Neural cell (in vitro differentiated cells): ENCODE measurements around the gene CFI. TPM values are rescaled to one million over a fixed set of nuclear protein-coding genes. Genes with fewer than 3 reads are reported as not detected.

ENCODE experiments used
- H2AFZ ChIP-seq: fragments of 200-600, 300-800 bp; sonication (generic), shearing (Covaris generic); 2 replicates; pipeline ENCODE4 v1.6.0; 2014; ENCODE audit warnings: low read depth, mild to moderate bottlenecking, antibody characterized with exemption, low read length, moderate library complexity
- H3F3A ChIP-seq: fragments of 200-600 bp; shearing (Covaris generic); 2 replicates; pipeline ENCODE4 v1.6.1; 2016; ENCODE audit warnings: mild to moderate bottlenecking, moderate library complexity, mixed read lengths, antibody characterized with exemption, low read length; ENCODE audit not compliant: insufficient read depth, poor library complexity, severe bottlenecking
- H3K27ac ChIP-seq: fragments of 200-600, 300-800 bp; sonication (generic), shearing (Covaris generic); 2 replicates; pipeline ENCODE4 v1.5.1; 2014; ENCODE audit warnings: mild to moderate bottlenecking, low read length, moderate library complexity
- H3K27me3 ChIP-seq: fragments of 300-800, 200-600 bp; sonication (generic), shearing (Covaris generic); 2 replicates; pipeline ENCODE4 v1.6.0; 2014; ENCODE audit warnings: mild to moderate bottlenecking, low read depth, low read length, moderate library complexity; ENCODE audit not compliant: insufficient read depth
- H3K36me3 ChIP-seq: fragments of 300-800, 200-600 bp; sonication (generic), shearing (Covaris generic); 2 replicates; pipeline ENCODE4 v1.5.1; 2014; ENCODE audit warnings: mild to moderate bottlenecking, antibody characterized with exemption, low read length, moderate library complexity; ENCODE audit not compliant: insufficient read depth
- H3K4me2 ChIP-seq: fragments of 300-800, 200-600 bp; sonication (generic), shearing (Covaris generic); 2 replicates; pipeline ENCODE4 v1.6.0; 2014; ENCODE audit warnings: mild to moderate bottlenecking, low read length
- H3K4me3 ChIP-seq: fragments of 300-800, 200-600 bp; sonication (generic), shearing (Covaris generic); 2 replicates; pipeline ENCODE4 v1.5.1; 2014; ENCODE audit warnings: mild to moderate bottlenecking, low read length, moderate library complexity
- H3K79me2 ChIP-seq: fragments of 200-600 bp; shearing (Covaris generic); replicated peaks from 2 replicates; pipeline ENCODE4 v1.6.0; 2014; ENCODE audit warnings: mild to moderate bottlenecking, low read length, moderate library complexity; ENCODE audit not compliant: insufficient read depth
- H3K9ac ChIP-seq: fragments of 300-800, 200-600 bp; sonication (generic), shearing (Covaris generic); 2 replicates; pipeline ENCODE4 v1.6.1; 2016; ENCODE audit warnings: mild to moderate bottlenecking, low read length, mixed read lengths
- H3K9me2 ChIP-seq: fragments of 200-600 bp; shearing (Covaris generic); 2 replicates; pipeline ENCODE4 v1.6.1; 2016; ENCODE audit warnings: mild to moderate bottlenecking, low read length, mixed read lengths; ENCODE audit not compliant: insufficient read depth
- H3K9me3 ChIP-seq: fragments of 200-600, 300-800 bp; sonication (generic), shearing (Covaris generic); 2 replicates; pipeline ENCODE4 v1.6.1; 2016; ENCODE audit warnings: mild to moderate bottlenecking, mixed run types, low read length, moderate library complexity, mixed read lengths
- H4K20me1 ChIP-seq: fragments of 200-600 bp; shearing (Covaris generic); 2 replicates; pipeline ENCODE4 v1.6.1; 2016; ENCODE audit warnings: mild to moderate bottlenecking, mixed run types; ENCODE audit not compliant: insufficient read depth
- CTCF ChIP-seq: fragments of 450-650 bp; IDR thresholded peaks from 2 replicates; pipeline ENCODE4 v1.5.1; 2014; ENCODE audit warnings: antibody characterized with exemption, mild to moderate bottlenecking, moderate library complexity; ENCODE audit not compliant: poor library complexity, severe bottlenecking
- EP300 ChIP-seq: fragments of 450-650 bp; conservative IDR thresholded peaks from 2 replicates; pipeline ENCODE4 v1.6.1; 2014; ENCODE audit warnings: antibody characterized with exemption, mild to moderate bottlenecking, moderate library complexity; ENCODE audit not compliant: poor library complexity, severe bottlenecking
- EZH2 ChIP-seq: fragments of 200-600, 300-800 bp; shearing (Covaris generic), sonication (generic); IDR thresholded peaks from 2 replicates; pipeline ENCODE4 v1.6.1; 2014; ENCODE audit warnings: antibody characterized with exemption, low read length, borderline replicate concordance, mild to moderate bottlenecking; ENCODE audit not compliant: insufficient read depth, poor library complexity, severe bottlenecking
- MXI1 ChIP-seq: fragments of 450-650 bp; conservative IDR thresholded peaks from 2 replicates; pipeline ENCODE4 v1.6.1; 2014; ENCODE audit warnings: antibody characterized with exemption, mild to moderate bottlenecking; ENCODE audit not compliant: poor library complexity, severe bottlenecking
- POLR2AphosphoS5 ChIP-seq: IDR thresholded peaks from 2 replicates; pipeline ENCODE4 v1.6.1; 2012
- RAD21 ChIP-seq: fragments of 450-650 bp; conservative IDR thresholded peaks from 2 replicates; pipeline ENCODE4 v1.6.1; 2014; ENCODE audit warnings: antibody characterized with exemption, mild to moderate bottlenecking, moderate library complexity
- REST ChIP-seq: IDR thresholded peaks from 2 replicates; pipeline ENCODE4 v1.6.1; 2012; ENCODE audit warnings: borderline replicate concordance
- SMC3 ChIP-seq: fragments of 450-650 bp; conservative IDR thresholded peaks from 2 replicates; pipeline ENCODE4 v1.6.1; 2014; ENCODE audit warnings: antibody characterized with exemption, mild to moderate bottlenecking, moderate library complexity; ENCODE audit not compliant: poor library complexity
- TAF1 ChIP-seq: IDR thresholded peaks from 2 replicates; pipeline ENCODE4 v1.6.1; 2012; ENCODE audit warnings: low read depth
- polyA plus RNA-seq: library from polyadenylated mRNA; depleted of rRNA; stranded (reverse); fragments of >200 nt; gene quantifications from 2 replicates; pipeline ENCODE4 v1.2.3, GENCODE V29; 2014

CFI gene
- polyA plus RNA-seq, 1 donor from 2014 or later = not detected

GRCh38 chr4:109820563-109820962, 18.8 kb upstream of the CFI start:
- Histone ChIP-seq H3K79me2 (peaks cover 21% of the 10 kb centered on the region), H3K4me3 (no peak overlapping the region), H3K9ac (no peak overlapping the region), H3K27ac (no peak overlapping the region), H3K9me2 (no peaks in the 10 kb centered on the region), H3K36me3 (peaks cover 6% of the 10 kb centered on the region), H3K9me3 (no peaks in the 10 kb centered on the region), H4K20me1 (no peaks in the 10 kb centered on the region), H2AFZ (no peak overlapping the region), H3F3A (no peaks in the 10 kb centered on the region), H3K4me2 (no peak overlapping the region), H3K27me3 (no peaks in the 10 kb centered on the region)
- TF ChIP-seq POLR2AphosphoS5 = no peak
- TF ChIP-seq EP300 = no peak
- no peak for TF ChIP-seq RAD21
- TF ChIP-seq CTCF = no peak
- TF ChIP-seq REST = no peak
- no peak for TF ChIP-seq MXI1
- TF ChIP-seq TAF1 = no peak
- no peak for TF ChIP-seq SMC3
- no peak for TF ChIP-seq EZH2

- Histone ChIP-seq H3K36me3 (no peaks in the 10 kb centered on the region), H3K27ac (no peak overlapping the region), H4K20me1 (no peaks in the 10 kb centered on the region), H3F3A (no peaks in the 10 kb centered on the region), H2AFZ (no peak overlapping the region), H3K9me3 (no peaks in the 10 kb centered on the region), H3K79me2 (peaks cover 21% of the 10 kb centered on the region), H3K9me2 (no peaks in the 10 kb centered on the region), H3K4me3 (no peak overlapping the region), H3K27me3 (no peaks in the 10 kb centered on the region), H3K9ac (no peak overlapping the region), H3K4me2 (no peak overlapping the region)
- no peak for TF ChIP-seq POLR2AphosphoS5
- TF ChIP-seq EP300 = no peak
- TF ChIP-seq EZH2 = no peak
- TF ChIP-seq CTCF = no peak
- no peak for TF ChIP-seq MXI1
- TF ChIP-seq SMC3 = no peak
Observed at GRCh38 chr4:109818268-109818667, 16.5 kb upstream of the CFI start.
